Hippocampal formation (tissue), 2 donors: ENCODE measurements around the gene BTG2.
A peak's percentile ranks its signal among the peaks of the same experiment; 100 is the strongest.

Experiments used
- DNase-seq, 2 donors: peaks; one replicate each; lab custom pipeline; 2025; lab: John Stamatoyannopoulos, UW

The BTG2 gene

DNA sequence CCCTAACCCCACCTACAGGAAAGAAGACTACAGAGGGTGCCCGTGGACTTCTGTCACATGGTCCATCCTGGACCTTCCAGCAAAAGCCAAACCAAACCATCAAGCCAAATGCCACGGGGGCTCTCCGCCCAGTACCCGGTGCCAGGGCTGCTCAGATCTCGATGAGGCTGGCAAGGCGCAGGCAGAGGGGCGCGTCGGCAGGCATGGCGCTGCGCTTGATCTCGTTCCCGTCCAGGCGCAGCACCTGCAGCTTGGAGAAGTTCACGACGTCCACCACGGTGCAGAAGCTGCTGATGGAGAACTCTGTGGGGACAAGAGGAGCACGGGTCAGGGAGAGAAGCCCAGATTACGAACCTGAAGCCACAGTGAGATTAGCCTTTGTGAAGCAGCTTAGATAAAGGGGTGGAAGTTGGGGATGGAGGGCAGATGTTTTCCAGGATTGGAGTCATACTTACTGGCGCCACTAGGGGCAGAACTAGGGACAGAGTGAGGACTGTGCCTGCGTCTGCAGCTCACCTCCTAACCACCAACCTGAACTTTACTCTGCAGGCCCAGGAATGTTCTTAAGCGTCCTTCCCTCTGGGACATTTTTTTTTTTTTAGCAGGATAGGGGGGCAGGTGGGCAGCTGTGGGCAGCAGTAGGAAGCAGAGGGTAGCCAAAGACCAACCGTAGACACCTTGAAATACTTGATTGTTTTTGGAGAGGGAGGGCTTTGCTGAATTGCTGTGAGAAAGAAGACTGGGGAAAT, 37.0 kb downstream of the BTG2 start:
- DNase-seq: no peak

DNA sequence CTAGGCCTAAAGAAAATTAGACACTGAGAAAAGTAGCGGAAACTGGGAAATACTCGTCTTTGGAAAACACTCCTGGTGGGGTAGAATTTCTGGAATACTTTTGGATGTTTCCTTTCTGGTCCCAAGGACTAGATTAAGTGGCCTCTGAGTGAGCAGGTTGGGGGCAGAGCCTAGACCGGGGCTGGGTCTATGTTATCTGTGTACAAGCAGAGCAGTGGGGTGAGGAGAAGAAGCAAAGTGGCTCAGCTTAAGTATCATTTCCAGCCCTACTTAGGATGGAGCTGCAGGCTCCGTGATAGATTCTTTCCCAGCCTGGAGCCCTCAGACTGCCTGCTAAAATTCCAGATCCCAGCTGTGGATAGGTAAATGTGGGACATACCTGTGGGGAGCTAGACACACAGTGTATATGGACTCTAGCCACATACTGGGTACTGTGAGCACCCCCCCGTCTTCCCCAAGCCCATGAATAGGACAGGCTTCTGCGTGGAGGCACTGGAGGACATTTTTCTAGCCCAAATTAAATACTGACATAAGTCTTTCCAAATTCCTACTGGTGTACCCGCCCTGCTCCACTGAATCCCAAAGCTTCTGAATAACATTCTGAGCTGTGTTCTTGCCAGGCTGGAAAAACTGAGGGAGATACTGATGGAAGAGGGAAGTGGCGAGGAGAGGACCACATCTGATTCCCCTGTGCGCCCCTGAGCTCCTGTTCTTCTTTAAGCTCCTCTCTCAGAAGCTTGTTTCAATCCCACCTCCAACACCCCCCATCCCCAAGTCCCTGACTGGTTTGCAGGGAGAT, 38.8 kb downstream of the BTG2 start:
- DNase-seq: no peak

DNA sequence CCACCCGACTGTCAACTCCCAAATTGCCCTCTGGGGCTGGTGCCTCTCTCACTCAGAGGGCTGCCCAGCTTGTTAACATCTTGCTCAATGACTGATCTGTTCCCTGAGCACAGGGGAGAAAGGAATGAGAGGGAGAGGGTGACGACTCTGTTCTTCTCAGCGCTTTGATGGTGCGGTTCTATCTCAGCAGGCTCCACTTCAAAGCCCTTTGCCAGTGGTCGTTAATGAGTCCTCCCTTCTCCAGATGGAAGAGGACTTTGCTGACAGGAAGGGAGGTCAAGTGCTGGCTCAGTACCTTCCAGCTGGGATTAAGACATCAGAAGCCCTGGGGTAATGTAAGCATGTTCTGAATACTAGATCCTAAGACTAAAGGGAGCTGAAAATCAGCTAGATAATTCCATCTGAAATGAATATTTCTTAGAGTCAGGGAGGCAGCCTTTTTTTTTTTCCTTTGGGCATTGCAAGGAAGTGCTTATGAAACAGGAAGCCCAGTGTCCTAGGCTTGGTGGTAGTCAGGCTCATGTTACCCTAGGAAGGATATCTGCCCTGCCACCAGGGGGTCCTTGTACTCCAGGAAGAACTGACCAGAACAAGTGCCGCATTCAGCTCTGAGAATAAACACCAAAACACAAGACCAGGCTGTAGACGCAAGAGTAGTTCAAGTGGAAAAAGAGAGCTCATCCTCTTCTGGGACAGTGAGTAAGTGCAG, 40.9 kb downstream of the BTG2 start:
- DNase-seq: no peak

DNA sequence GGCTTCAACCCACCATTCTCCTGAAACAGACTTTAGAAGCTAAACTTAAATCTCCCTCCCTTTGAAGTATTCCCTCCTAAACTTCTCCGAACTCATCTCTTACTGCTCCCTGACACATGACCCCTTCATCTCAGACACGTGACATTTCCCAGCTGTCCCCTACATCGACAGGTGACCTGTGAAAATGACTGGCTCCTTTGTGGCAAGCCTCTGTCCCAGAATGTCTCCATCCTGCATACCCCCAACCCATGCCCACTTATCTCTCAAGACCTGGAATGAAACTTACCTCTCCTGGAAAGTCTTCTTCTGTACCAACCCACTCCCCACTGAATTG, 41.4 kb downstream of the BTG2 start:
- DNase-seq: no peak

DNA sequence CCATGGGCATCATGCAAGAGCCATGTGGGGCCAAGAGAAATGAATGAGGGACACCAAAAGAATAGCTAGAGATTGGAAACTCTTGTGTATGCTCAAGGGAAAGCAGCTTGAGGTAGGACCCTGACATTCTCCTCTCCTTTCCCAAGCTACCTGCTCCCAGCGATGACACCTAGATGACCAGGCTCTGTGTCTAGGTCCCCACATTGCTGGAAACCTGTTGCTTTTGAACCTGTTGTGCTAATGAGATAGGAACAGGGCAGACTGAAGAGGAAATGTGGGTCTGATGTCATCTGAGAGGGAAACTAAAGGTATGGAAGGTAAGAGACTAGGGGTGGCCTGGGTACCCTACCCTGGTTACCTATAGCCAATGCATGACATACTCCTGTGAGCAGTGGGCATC, 43.8 kb downstream of the BTG2 start:
- DNase-seq: no peak

DNA sequence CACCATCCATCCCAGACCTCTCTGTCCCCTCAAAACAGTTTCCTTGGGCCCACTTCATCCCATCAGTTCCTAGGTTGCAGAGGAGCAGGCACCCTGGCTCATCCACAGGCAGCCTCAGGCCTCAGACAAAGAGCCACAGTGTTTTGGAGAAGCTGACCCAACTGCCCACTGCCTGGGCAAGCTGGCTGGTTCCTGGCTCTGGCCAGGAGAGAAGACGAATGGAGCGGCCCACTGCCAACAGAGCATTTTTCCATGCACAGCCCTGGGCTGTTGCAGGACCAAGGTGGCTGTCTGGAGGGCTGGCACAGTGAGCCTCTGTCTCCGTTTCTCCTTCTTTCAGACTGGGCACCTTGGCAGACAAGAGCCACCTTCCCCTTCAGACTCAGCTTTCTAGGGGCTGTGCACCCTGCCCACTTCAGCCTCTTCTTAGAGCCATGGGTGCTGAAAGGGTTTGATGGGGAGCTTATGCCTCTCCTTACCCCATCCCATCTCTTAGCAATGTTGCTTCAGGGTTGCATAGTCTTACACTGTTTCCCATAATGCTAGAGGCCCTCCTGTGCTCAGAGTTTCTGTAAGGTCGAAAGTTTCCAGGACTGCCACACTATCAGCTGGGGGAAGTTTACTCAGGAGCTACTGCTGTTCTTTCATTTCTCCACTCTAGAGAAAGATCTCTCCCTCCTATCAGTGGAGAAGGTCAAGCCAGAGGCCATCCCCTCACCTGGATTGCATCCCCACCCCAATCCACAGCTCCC, 44.6 kb downstream of the BTG2 start:
- DNase-seq: peak; percentile 18 to 54

DNA sequence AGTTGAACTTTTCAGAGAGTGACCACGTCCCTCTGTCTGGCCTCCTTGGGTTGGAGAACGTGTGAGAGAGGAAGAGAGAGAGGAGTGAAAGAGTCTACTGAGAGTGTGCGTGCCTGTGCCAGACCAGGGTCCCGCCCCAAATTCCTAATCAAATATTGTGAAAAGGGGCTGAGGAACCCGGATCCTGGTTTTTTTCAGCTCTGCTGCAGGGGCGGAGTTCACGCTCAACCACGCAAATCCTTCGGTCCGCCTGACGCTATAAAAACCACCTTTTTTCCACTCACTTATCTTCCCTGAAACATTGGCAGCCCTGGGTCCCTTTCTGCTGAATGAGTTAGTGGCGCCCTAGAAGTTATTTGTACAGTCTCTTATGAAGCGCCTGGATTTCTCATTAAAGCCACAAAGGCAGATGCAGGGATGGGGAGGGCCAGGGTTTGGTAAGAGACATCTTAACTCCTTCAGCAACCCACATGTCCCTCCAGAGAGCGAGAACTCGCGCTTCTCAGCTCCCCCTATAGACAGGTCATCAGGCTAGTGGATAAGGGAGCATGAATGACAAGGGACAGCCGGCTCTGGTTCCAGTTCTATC, 45.8 kb downstream of the BTG2 start, which contains the start of gene FMOD:
Gene FMOD, minus strand, starts transcription at position 86 of the 589 bp plus-strand sequence. CDS start 2,852 bp downstream, outside the sequence.
- DNase-seq: no peak

DNA sequence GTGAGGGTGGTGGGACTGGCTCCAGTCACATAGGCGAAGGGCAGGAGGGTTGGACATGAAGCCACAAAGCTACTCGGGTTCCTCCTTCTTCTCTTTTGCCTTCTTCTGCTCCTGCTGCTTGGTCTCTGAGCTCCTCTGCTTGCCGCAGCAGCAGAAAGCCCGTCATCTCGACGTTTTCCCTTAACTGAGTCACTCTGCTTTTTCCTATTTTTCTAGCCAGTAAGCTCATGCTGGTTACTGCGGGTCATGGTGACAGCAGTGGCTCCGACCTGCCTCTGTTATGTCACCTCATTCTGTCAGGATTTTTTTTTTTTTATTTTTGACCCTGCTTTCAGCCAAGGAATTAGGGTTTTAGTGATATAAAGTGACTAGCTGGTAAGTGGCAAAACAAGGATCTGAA, 48.2 kb downstream of the BTG2 start:
- no peak for DNase-seq

DNA sequence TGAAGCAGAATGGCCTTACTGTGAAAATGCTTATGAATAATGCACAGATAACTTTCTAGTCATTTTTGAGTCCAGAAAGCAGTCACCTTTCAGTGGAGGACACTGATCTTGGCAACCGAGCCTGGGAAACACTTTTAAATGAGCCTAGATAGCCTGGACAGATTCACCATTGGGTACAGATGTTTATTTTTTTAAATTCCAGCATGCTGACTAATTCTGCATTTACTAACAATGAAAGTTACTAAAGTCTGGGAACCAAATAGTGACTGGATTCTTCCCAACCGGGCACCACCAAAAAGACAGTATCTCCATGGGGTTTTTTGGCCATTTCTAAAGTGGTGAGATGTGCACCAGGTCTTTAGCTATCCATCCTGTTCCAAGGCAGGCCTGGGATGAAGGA, 48.9 kb downstream of the BTG2 start:
- DNase-seq: no peak

DNA sequence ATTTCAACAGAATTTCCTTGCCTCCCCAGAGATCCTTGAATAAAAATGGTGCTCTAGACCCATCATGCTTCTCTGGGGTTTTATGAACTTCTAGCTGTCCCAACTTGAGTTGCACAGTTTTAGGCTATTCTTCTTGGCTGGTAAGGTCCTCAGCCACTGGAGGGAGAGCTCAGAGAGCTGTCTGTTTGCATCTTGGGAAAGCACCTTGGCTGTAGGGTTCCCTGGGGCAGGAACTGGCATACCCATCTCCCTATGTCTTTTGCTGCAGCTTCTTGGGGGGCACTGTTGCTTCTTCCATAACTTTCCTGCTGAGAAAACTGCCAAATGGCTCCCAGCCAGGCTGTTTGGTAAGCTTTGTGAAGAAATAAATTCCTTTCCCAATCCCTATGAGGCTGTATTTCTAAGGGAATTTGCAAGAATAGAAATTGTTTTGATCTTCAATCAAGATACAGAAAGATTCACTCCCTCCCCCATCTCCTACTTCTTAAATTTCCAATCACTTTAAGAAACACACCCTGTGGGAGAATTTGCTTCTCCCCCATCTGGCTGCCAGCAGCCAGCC, 53.8 kb downstream of the BTG2 start:
- DNase-seq: no peak
